Suprapubic skin (tissue), 3 donors: ENCODE data around the gene SLC22A23.

Source experiments
- EP300 ChIP-seq: sonication (generic); formaldehyde crosslinking; IDR thresholded peaks from one replicate; pipeline ENCODE4 v1.6.1; 2017; ENCODE audit warnings: antibody characterized with exemption
- TF ChIP-seq, protein P1 (sequence below), 2 donors: fragments of 200-600 bp in 1 of 2; fragments of 450-650 bp in 1 of 2; sonication (generic) in 1 of 2; IDR thresholded peaks; one replicate each; pipeline ENCODE4 v1.5.1; 2016 to 2019; ENCODE audit warnings: antibody characterized with exemption in 2 of 2, mild to moderate bottlenecking in 1 of 2, moderate library complexity in 1 of 2

GRCh38 chr6:3409699-3410384 is 47.0 kb downstream of the SLC22A23 start:
- TF ChIP-seq, protein P1, sequence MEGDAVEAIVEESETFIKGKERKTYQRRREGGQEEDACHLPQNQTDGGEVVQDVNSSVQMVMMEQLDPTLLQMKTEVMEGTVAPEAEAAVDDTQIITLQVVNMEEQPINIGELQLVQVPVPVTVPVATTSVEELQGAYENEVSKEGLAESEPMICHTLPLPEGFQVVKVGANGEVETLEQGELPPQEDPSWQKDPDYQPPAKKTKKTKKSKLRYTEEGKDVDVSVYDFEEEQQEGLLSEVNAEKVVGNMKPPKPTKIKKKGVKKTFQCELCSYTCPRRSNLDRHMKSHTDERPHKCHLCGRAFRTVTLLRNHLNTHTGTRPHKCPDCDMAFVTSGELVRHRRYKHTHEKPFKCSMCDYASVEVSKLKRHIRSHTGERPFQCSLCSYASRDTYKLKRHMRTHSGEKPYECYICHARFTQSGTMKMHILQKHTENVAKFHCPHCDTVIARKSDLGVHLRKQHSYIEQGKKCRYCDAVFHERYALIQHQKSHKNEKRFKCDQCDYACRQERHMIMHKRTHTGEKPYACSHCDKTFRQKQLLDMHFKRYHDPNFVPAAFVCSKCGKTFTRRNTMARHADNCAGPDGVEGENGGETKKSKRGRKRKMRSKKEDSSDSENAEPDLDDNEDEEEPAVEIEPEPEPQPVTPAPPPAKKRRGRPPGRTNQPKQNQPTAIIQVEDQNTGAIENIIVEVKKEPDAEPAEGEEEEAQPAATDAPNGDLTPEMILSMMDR (IDR thresholded peaks at IDR 0.05), result no peak
- TF ChIP-seq EP300, result no peak
